Type B pancreatic cell (in vitro differentiated cells): ENCODE measurements around the gene SAMD5. TPM values are rescaled to one million over a fixed set of nuclear protein-coding genes. Genes with fewer than 3 reads are reported as not detected.

Source experiments
- DNase-seq: peaks from one replicate; pipeline ENCODE4 v3.0.0; 2021; ENCODE audit warnings: mixed read lengths; ENCODE audit not compliant: unreplicated experiment; ENCODE audit errors: extremely low spot score
- H3K27ac Mint-ChIP-seq: 2 replicates; pipeline ENCODE4 v1.8.0; 2021; ENCODE audit warnings: mild to moderate bottlenecking, mixed read lengths
- H3K27me3 Mint-ChIP-seq: 2 replicates; pipeline ENCODE4 v1.8.0; 2021; ENCODE audit warnings: mixed read lengths
- H3K36me3 Mint-ChIP-seq: 2 replicates; pipeline ENCODE4 v1.8.0; 2021; ENCODE audit warnings: mixed read lengths
- H3K4me1 Mint-ChIP-seq: one replicate; pipeline ENCODE4 v1.8.0; 2021; ENCODE audit warnings: mixed read lengths; ENCODE audit not compliant: unreplicated experiment
- H3K4me3 Mint-ChIP-seq: 2 replicates; pipeline ENCODE4 v1.8.0; 2021; ENCODE audit warnings: mild to moderate bottlenecking, mixed read lengths
- H3K9me3 Mint-ChIP-seq: 2 replicates; pipeline ENCODE4 v1.8.0; 2021; ENCODE audit warnings: mixed read lengths
- long read RNA-seq: library from polyadenylated mRNA; unstranded; transcript quantifications from one replicate; pipeline ENCODE4 v2.0.0, GENCODE V29; 2020
- total RNA-seq: library from RNA; stranded (reverse); gene quantifications from 2 replicates; pipeline ENCODE4 v1.2.1, GENCODE V29; 2021; ENCODE audit warnings: low replicate concordance
- TF ChIP-seq, protein P1 (sequence below): fragments of 200-600 bp; sonication (generic); conservative IDR thresholded peaks from 2 replicates; pipeline ENCODE4 v1.5.0; 2021; ENCODE audit warnings: antibody characterized with exemption, mild to moderate bottlenecking

SAMD5 gene
- total RNA-seq, result 9.2 and 11.5 TPM in 2 replicates
- long read RNA-seq, partial matches to known transcripts, result 0 of 2 reads
- long read RNA-seq, other reads (novel, unspliced or antisense), result 2 of 2 reads

GRCh38 chr6:147508042-147508865, at the start of gene SAMD5:
TSS of gene SAMD5 (plus strand) at chr6:147508690. CDS start at chr6:147508929, 239 bp downstream.
- Mint-ChIP-seq H3K4me1 (peaks cover 21% of the 10 kb centered on the region), H3K9me3 (no peaks in the 10 kb centered on the region), H3K4me3 (peak within 1 kb of the TSS; percentile 94), H3K27me3 (peaks cover 49% of the 10 kb centered on the region), H3K36me3 (no peaks in the 10 kb centered on the region), H3K27ac (peak within 1 kb of the TSS; percentile 41)
- TF ChIP-seq, protein P1, sequence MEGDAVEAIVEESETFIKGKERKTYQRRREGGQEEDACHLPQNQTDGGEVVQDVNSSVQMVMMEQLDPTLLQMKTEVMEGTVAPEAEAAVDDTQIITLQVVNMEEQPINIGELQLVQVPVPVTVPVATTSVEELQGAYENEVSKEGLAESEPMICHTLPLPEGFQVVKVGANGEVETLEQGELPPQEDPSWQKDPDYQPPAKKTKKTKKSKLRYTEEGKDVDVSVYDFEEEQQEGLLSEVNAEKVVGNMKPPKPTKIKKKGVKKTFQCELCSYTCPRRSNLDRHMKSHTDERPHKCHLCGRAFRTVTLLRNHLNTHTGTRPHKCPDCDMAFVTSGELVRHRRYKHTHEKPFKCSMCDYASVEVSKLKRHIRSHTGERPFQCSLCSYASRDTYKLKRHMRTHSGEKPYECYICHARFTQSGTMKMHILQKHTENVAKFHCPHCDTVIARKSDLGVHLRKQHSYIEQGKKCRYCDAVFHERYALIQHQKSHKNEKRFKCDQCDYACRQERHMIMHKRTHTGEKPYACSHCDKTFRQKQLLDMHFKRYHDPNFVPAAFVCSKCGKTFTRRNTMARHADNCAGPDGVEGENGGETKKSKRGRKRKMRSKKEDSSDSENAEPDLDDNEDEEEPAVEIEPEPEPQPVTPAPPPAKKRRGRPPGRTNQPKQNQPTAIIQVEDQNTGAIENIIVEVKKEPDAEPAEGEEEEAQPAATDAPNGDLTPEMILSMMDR, result peak; percentile 43
- DNase-seq, result peak; percentile 81

DNA sequence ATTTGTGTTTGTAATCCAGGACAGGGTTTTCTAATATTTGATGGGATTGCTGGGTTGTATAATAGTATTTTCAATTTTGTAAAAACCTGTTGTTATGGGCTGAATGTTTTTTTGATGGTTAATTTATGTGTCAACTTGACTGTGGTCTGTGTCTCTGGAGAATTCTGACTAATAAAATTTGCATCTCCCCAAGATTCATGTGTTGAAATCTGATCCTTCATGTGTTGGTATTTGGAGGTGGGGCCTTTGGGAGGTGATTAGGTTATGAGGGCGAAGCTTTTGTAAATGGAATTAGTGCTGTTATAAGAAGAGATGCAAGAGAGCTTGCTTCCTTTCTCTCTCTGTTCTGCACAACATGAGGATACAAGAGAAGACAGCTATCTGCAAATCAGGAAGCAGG, 48.7 kb upstream of the SAMD5 start:
- no peak for DNase-seq
- TF ChIP-seq, protein P1, result no peak
- Mint-ChIP-seq H3K4me1 (no peaks in the 10 kb centered on the region), H3K36me3 (peaks cover 3% of the 10 kb centered on the region), H3K4me3 (no peak overlapping the region), H3K27me3 (peaks cover 4% of the 10 kb centered on the region), H3K9me3 (no peaks in the 10 kb centered on the region), H3K27ac (no peak overlapping the region)

- Mint-ChIP-seq H3K4me3 (no peak overlapping the region), H3K4me1 (peaks cover 12% of the 10 kb centered on the region), H3K36me3 (peaks cover 3% of the 10 kb centered on the region), H3K27ac (no peak overlapping the region), H3K9me3 (peaks cover 5% of the 10 kb centered on the region), H3K27me3 (no peaks in the 10 kb centered on the region)
- TF ChIP-seq, protein P1, result no peak
- no peak for DNase-seq
These were observed 44.8 kb upstream of the SAMD5 start for GRCh38 chr6:147463651-147464050.

DNA sequence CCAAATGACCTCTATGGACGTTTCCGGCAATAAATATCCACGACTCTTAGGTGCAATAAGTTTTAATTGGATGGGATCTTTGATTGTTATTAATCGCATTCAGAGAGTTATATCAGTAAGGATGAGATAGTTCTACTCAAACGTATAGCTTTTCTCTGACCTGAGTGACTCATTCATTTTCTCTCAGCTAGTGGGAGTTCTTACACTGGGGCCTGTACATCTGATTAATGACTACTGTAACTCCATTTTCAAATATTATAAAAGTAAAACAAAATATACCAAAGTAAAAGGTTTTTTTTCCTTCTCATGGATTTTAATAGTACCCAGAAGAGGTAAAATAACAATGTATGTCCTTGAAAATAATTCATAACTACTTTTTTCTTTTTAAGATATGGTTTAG, 41.1 kb upstream of the SAMD5 start:
- no peak for DNase-seq
- Mint-ChIP-seq H3K27ac (no peak overlapping the region), H3K36me3 (no peaks in the 10 kb centered on the region)

DNA sequence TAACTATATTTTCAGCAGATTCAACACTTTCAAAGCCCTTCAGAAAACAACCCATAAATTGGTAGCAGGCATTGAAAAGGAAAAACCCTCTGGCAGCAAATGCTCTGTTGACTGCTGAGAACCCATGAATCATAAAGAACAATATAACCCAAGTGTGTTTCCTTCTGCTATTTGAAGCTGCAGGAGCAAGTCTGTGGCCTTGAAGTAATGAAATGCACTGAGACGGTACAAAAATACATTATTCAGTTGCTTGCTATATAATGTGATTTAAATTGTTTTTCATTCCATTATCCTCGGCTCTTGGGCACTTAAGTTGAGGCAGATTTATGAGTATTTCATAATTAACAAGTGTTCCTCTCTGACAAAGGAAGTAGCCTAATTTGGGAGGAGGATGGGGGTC, 40.6 kb upstream of the SAMD5 start:
- Mint-ChIP-seq H3K36me3 (no peaks in the 10 kb centered on the region), H3K9me3 (peaks cover 5% of the 10 kb centered on the region), H3K27me3 (no peaks in the 10 kb centered on the region), H3K4me1 (peaks cover 12% of the 10 kb centered on the region), H3K27ac (no peak overlapping the region), H3K4me3 (no peak overlapping the region)
- TF ChIP-seq, protein P1, result no peak
- DNase-seq, result no peak

More for the DNA sequence above, 41.1 kb upstream of the SAMD5 start:
- TF ChIP-seq, protein P1, result no peak
- Mint-ChIP-seq H3K9me3 (peaks cover 5% of the 10 kb centered on the region), H3K27me3 (no peaks in the 10 kb centered on the region), H3K4me3 (no peak overlapping the region), H3K4me1 (peaks cover 12% of the 10 kb centered on the region)
